ENCODE data around the gene CDH11. TPM values are rescaled to one million over a fixed set of nuclear protein-coding genes. Genes with fewer than 3 reads are reported as not detected.

CDH11 gene
- total and polyA plus RNA-seq, 2 donors (not counting 1 experiment from before 2014, with no cell fraction given): 220 to 335 TPM

- H3K4me3 ChIP-seq (replicated peaks in 1 of 4; ENCODE audit: control extremely low read depth in 1 of 4, insufficient read depth in 1 of 4, low read depth in 3 of 4, low read length in 4 of 4): no peak overlapping the region
- H3K9ac ChIP-seq (ENCODE audit: insufficient read depth, low read length): no peak overlapping the region
- H3K4me1 ChIP-seq (ENCODE audit: control insufficient read depth, extremely low read depth, insufficient read depth, low read length): no peaks in the 10 kb centered on the region
- no peak overlapping the region for H2AFZ ChIP-seq (ENCODE audit: low read length)
- no peak overlapping the region for H3K4me2 ChIP-seq (ENCODE audit: extremely low read depth, insufficient read depth, low read length)
- H3K9me3 ChIP-seq (ENCODE audit: control insufficient read depth, insufficient read depth, low read depth, low read length): no peaks in the 10 kb centered on the region
- H3K27me3 ChIP-seq (ENCODE audit: control insufficient read depth, insufficient read depth, low read length): no peaks in the 10 kb centered on the region
- TF ChIP-seq CTCF (conservative IDR thresholded peaks at IDR 0.05 in 1 of 2, IDR thresholded peaks at IDR 0.05 in 1 of 2; ENCODE audit: low read depth in 1 of 2, low read length in 2 of 2): no peak
- no peak for TF ChIP-seq EZH2 (IDR thresholded peaks at IDR 0.05; ENCODE audit: low read length, missing control alignments)
- peaks cover 10% of the 10 kb centered on the region for H3K36me3 ChIP-seq (ENCODE audit: control insufficient read depth, insufficient read depth, low read length)
- no peaks in the 10 kb centered on the region for H4K20me1 ChIP-seq (ENCODE audit: control insufficient read depth, extremely low read depth, insufficient read depth, low read length)
- no peak for DNase-seq (ENCODE audit: low read depth in 2 of 2)
- H3K27ac ChIP-seq (ENCODE audit: insufficient read depth, low read length): no peak overlapping the region
- H3K79me2 ChIP-seq (ENCODE audit: control insufficient read depth, insufficient read depth, low read length): no peaks in the 10 kb centered on the region
Measured at GRCh38 chr16:64950731-64951130, 171.1 kb downstream of the CDH11 start.

GRCh38 chr16:64950262-64950661, 171.6 kb downstream of the CDH11 start:
- TF ChIP-seq CTCF (conservative IDR thresholded peaks at IDR 0.05 in 1 of 2, IDR thresholded peaks at IDR 0.05 in 1 of 2; ENCODE audit: low read depth in 1 of 2, low read length in 2 of 2): no peak
- no peak overlapping the region for H2AFZ ChIP-seq (ENCODE audit: low read length)
- H3K79me2 ChIP-seq (ENCODE audit: control insufficient read depth, insufficient read depth, low read length): no peaks in the 10 kb centered on the region
- H4K20me1 ChIP-seq (ENCODE audit: control insufficient read depth, extremely low read depth, insufficient read depth, low read length): no peaks in the 10 kb centered on the region
- no peaks in the 10 kb centered on the region for H3K27me3 ChIP-seq (ENCODE audit: control insufficient read depth, insufficient read depth, low read length)
- peaks cover 10% of the 10 kb centered on the region for H3K36me3 ChIP-seq (ENCODE audit: control insufficient read depth, insufficient read depth, low read length)
- no peak overlapping the region for H3K27ac ChIP-seq (ENCODE audit: insufficient read depth, low read length)
- no peak overlapping the region for H3K4me3 ChIP-seq (replicated peaks in 1 of 4; ENCODE audit: control extremely low read depth in 1 of 4, insufficient read depth in 1 of 4, low read depth in 3 of 4, low read length in 4 of 4)
- H3K9me3 ChIP-seq (ENCODE audit: control insufficient read depth, insufficient read depth, low read depth, low read length): no peaks in the 10 kb centered on the region
- H3K4me2 ChIP-seq (ENCODE audit: extremely low read depth, insufficient read depth, low read length): no peak overlapping the region
- H3K4me1 ChIP-seq (ENCODE audit: control insufficient read depth, extremely low read depth, insufficient read depth, low read length): no peaks in the 10 kb centered on the region
- no peak overlapping the region for H3K9ac ChIP-seq (ENCODE audit: insufficient read depth, low read length)
- DNase-seq (ENCODE audit: low read depth in 2 of 2): no peak

- Histone ChIP-seq H3K36me3 (ENCODE audit: control insufficient read depth, insufficient read depth, low read length) (peaks cover 10% of the 10 kb centered on the region), H4K20me1 (ENCODE audit: control insufficient read depth, extremely low read depth, insufficient read depth, low read length) (no peaks in the 10 kb centered on the region), H3K4me3 (replicated peaks in 1 of 4; ENCODE audit: control extremely low read depth in 1 of 4, insufficient read depth in 1 of 4, low read depth in 3 of 4, low read length in 4 of 4) (no peak overlapping the region), H3K79me2 (ENCODE audit: control insufficient read depth, insufficient read depth, low read length) (no peaks in the 10 kb centered on the region), H3K4me1 (ENCODE audit: control insufficient read depth, extremely low read depth, insufficient read depth, low read length) (no peaks in the 10 kb centered on the region), H3K27me3 (ENCODE audit: control insufficient read depth, insufficient read depth, low read length) (no peaks in the 10 kb centered on the region), H3K4me2 (ENCODE audit: extremely low read depth, insufficient read depth, low read length) (no peak overlapping the region), H3K9ac (ENCODE audit: insufficient read depth, low read length) (no peak overlapping the region), H3K9me3 (ENCODE audit: control insufficient read depth, insufficient read depth, low read depth, low read length) (no peaks in the 10 kb centered on the region), H2AFZ (ENCODE audit: low read length) (no peak overlapping the region), H3K27ac (ENCODE audit: insufficient read depth, low read length) (no peak overlapping the region)
- no peak for DNase-seq (ENCODE audit: low read depth in 2 of 2)
- TF ChIP-seq CTCF (conservative IDR thresholded peaks at IDR 0.05 in 1 of 2, IDR thresholded peaks at IDR 0.05 in 1 of 2; ENCODE audit: low read depth in 1 of 2, low read length in 2 of 2): no peak
- TF ChIP-seq EZH2 (IDR thresholded peaks at IDR 0.05; ENCODE audit: low read length, missing control alignments): no peak
Measured at GRCh38 chr16:64948056-64948455, 173.8 kb downstream of the CDH11 start.
